GM18870 (cell line): ENCODE data around the gene C8G.

Experiments
- ATAC-seq: cut with Tn5 transposase; IDR thresholded peaks from one replicate; pipeline ENCODE4 v1.9.1; 2021; ENCODE audit warnings: moderate library complexity; ENCODE audit not compliant: unreplicated experiment

The C8G gene

GRCh38 chr9:136944519-136945332 lies at the start of gene C8G, which contains the start of gene FBXW5:
Gene C8G, plus strand, starts transcription at chr9:136945243. Its CDS starts 78 bp downstream, at chr9:136945321.
Gene FBXW5, minus strand, starts transcription at chr9:136944738. Its CDS starts 655 bp downstream, at chr9:136944083.
- peak; percentile 44 for ATAC-seq

- no peak for ATAC-seq
Observed at GRCh38 chr9:136896027-136896426, 49.0 kb upstream of the C8G start.

- no peak for ATAC-seq
Observed at GRCh38 chr9:136898483-136899100, 46.5 kb upstream of the C8G start.

GRCh38 chr9:136899196-136899595 lies 45.8 kb upstream of the C8G start:
- no peak for ATAC-seq

- ATAC-seq, result no peak
Observed at GRCh38 chr9:136900556-136900955, 44.5 kb upstream of the C8G start.

- no peak for ATAC-seq
Observed at GRCh38 chr9:136900988-136901515, 44.0 kb upstream of the C8G start.

- peak; percentile 56 for ATAC-seq
Observed at GRCh38 chr9:136901516-136902258, 43.4 kb upstream of the C8G start.

- ATAC-seq, result peak; percentile 49
Observed at GRCh38 chr9:136902259-136902821, 42.7 kb upstream of the C8G start.

- ATAC-seq, result no peak
Observed at GRCh38 chr9:136903041-136903554, 41.9 kb upstream of the C8G start.

- ATAC-seq, result no peak
Observed at GRCh38 chr9:136906266-136906665, 38.8 kb upstream of the C8G start.

- no peak for ATAC-seq
Observed at GRCh38 chr9:136907011-136907914, 37.8 kb upstream of the C8G start.

GRCh38 chr9:136910197-136910900 lies 34.7 kb upstream of the C8G start:
- no peak for ATAC-seq

GRCh38 chr9:136910901-136911245 lies 34.2 kb upstream of the C8G start:
- ATAC-seq, result no peak

GRCh38 chr9:136913701-136914438 lies 31.2 kb upstream of the C8G start:
- no peak for ATAC-seq

GRCh38 chr9:136915632-136916329 lies 29.3 kb upstream of the C8G start:
- ATAC-seq, result no peak

GRCh38 chr9:136916330-136917184 lies 28.5 kb upstream of the C8G start:
- ATAC-seq, result no peak

- ATAC-seq, result no peak
Observed at GRCh38 chr9:136917902-136918301, 27.1 kb upstream of the C8G start.
